ENCODE data around the gene INCENP. TPM values are rescaled to one million over a fixed set of nuclear protein-coding genes. Genes with fewer than 3 reads are reported as not detected.

INCENP gene
- total RNA-seq (2016; rRNA removed; fragmentation: Illumina TruSeq; extraction: Trizol) (37.3 and 38.1 TPM in 2 replicates), polyA plus RNA-seq (2011; rRNA removed) (10.4 and 14.1 TPM in 2 replicates), polyA minus RNA-seq (2011; rRNA and poly(A)+ RNA removed; ENCODE audit: low replicate concordance) (25.1 and 110 TPM in 2 replicates), Bru-seq, nascent RNA (percentile 57 among the genes with signal in this experiment), BruChase-seq, experiment 1, labeled RNA remaining after a 6-hour chase (percentile 70 among the genes with signal in this experiment), BruChase-seq, experiment 2, labeled RNA remaining after a 2-hour chase (percentile 62 among the genes with signal in this experiment)
- 3.3 and 3.7 TPM in 2 replicates for total RNA-seq (2016; cell fraction: cytosol; rRNA removed; fragmentation: Illumina TruSeq; extraction: Trizol; ENCODE audit: low read depth)
- total RNA-seq (2016; cell fraction: insoluble cytoplasmic fraction; rRNA removed; fragmentation: Illumina TruSeq; extraction: Trizol) = 27.3 and 37.0 TPM in 2 replicates
- total RNA-seq (2016; cell fraction: membrane; rRNA removed; fragmentation: Illumina TruSeq; extraction: Trizol) = 14.0 and 15.7 TPM in 2 replicates
- total RNA-seq (2016; cell fraction: nucleus; rRNA removed; fragmentation: Illumina TruSeq; extraction: Trizol) = 36.6 and 40.2 TPM in 2 replicates
- 5.0 and 8.4 TPM in 2 replicates for polyA plus RNA-seq (2011; cell fraction: cytosol; rRNA removed)
- 42.9 and 73.5 TPM in 2 replicates for polyA plus RNA-seq (2011; cell fraction: nucleus; rRNA removed)
- polyA plus RNA-seq (2012) = 8.6 and 15.4 TPM in 2 replicates
- 1.1 and 1.2 TPM in 2 replicates for polyA plus RNA-seq (2016; cell fraction: cytosol; fragmentation: Illumina TruSeq; extraction: Trizol; ENCODE audit: low read depth)
- polyA plus RNA-seq (2016; cell fraction: insoluble cytoplasmic fraction; fragmentation: Illumina TruSeq; extraction: Trizol; ENCODE audit: low read depth) = 17.0 and 26.2 TPM in 2 replicates
- polyA plus RNA-seq (2016; cell fraction: membrane; fragmentation: Illumina TruSeq; extraction: Trizol; ENCODE audit: low read depth) = 2.3 and 4.0 TPM in 2 replicates
- polyA plus RNA-seq (2016; cell fraction: nucleus; fragmentation: Illumina TruSeq; extraction: Trizol; ENCODE audit: insufficient read depth, low read depth) = 69.9 and 91.3 TPM in 2 replicates
- 18.4 and 29.2 TPM in 2 replicates for polyA minus RNA-seq (2011; cell fraction: cytosol; rRNA and poly(A)+ RNA removed)
- 10.9 and 15.5 TPM in 2 replicates for polyA minus RNA-seq (2011; cell fraction: nucleus; rRNA and poly(A)+ RNA removed)
- long read RNA-seq, experiment 1, partial matches to known transcripts = 1 of 25 reads
- long read RNA-seq, experiment 1, other reads (novel, unspliced or antisense) = 24 of 25 reads
- long read RNA-seq, experiment 2, partial matches to known transcripts = 6 of 8 reads
- long read RNA-seq, experiment 2, other reads (novel, unspliced or antisense) = 2 of 8 reads

GRCh38 chr11:62123669-62124185, at the start of gene INCENP:
INCENP (plus strand) TSS chr11:62124011; CDS start chr11:62128162, 4,151 bp downstream.
- intact Hi-C loops (cut with micrococcal nuclease; ENCODE audit: unreplicated experiment) (no loop called here), in situ Hi-C loops (cut with HindIII; ENCODE audit: extremely low pct_ligation_motif_present, low pct_unique_long_range_greater_than_20kb) (no loop called here)
- ATAC-seq = peak; percentile 96
- POLR2A ChIA-PET = interaction anchor here (1.9 kb wide), 2 partner anchors 11 to 309 kb away, joined by 7 to 8 read pairs; no protein-coding TSS in a partner anchor
- Histone ChIP-seq H3K27me3 (ENCODE audit: control insufficient read depth in 1 of 2, insufficient read depth in 2 of 2, low read length in 2 of 2) (no peaks in the 10 kb centered on the region; a peak in 1 of 5 replicates), H3K4me1 (ENCODE audit: insufficient read depth, low read length) (peaks cover 42% of the 10 kb centered on the region), H3K79me2 (ENCODE audit: insufficient read depth, low read length) (peaks cover 47% of the 10 kb centered on the region), H3K4me2 (ENCODE audit: low read depth, low read length) (peak within 1 kb of the TSS; percentile 89), H3K4me3 (replicated peaks in 1 of 3; ENCODE audit: insufficient read depth in 1 of 3, low read depth in 2 of 3, low read length in 3 of 3) (peak within 1 kb of the TSS; percentile 72 to 99 (median 87)), H4K20me1 (ENCODE audit: insufficient read depth, low read length) (no peaks in the 10 kb centered on the region), H3K9ac (ENCODE audit: insufficient read depth, low read depth, low read length) (peak within 1 kb of the TSS; percentile 85), H3K9me3 (ENCODE audit: low read length) (no peaks in the 10 kb centered on the region), H2AFZ (ENCODE audit: low read length) (peak within 1 kb of the TSS; percentile 17), H3K36me3 (replicated peaks in 1 of 2; ENCODE audit: control insufficient read depth in 1 of 2, insufficient read depth in 2 of 2, low read length in 2 of 2) (peaks cover 1 to 12% of the 10 kb centered on the region in 2 experiments; a peak in 3 of 5 replicates), H3K27ac (ENCODE audit: extremely low read length, insufficient read depth, low read length) (peak within 1 kb of the TSS; percentile 71)
- CTCF ChIA-PET (ENCODE audit: low intra/inter-chr PET ratio, low total read pairs) = no interaction called here
- WGBS (ENCODE audit: low lambda C conversion rate) = 0% methylated on average over 22 of the region's 39 CpGs
- DNase-seq (ENCODE audit: low spot score) = peak; percentile 99
- BruUV-seq (replicated peaks) = TSS peak; percentile 55
- FAIRE-seq = peak; percentile 99
- TF ChIP-seq ZNF354B (CRISPR knock-in tag; IDR thresholded peaks at IDR 0.05) = no peak
- 0 out of 2 replicates have a peak, but pooled peaks have one; percentile 34 for TF ChIP-seq POGK (CRISPR knock-in tag; conservative IDR thresholded peaks at IDR 0.05)
- peak; percentile 73 for TF ChIP-seq ATF1 (CRISPR knock-in tag; IDR thresholded peaks at IDR 0.05)
- peak; percentile 36; the same call in 1 of the 2 replicates for TF ChIP-seq ZNF580 (CRISPR knock-in tag; IDR thresholded peaks at IDR 0.05; ENCODE audit: borderline replicate concordance, low read depth)
- no peak for TF ChIP-seq U2AF2 (IDR thresholded peaks at IDR 0.05; ENCODE audit: low read depth, low read length)
- TF ChIP-seq REL (CRISPR knock-in tag; conservative IDR thresholded peaks at IDR 0.05) = 0 out of 2 replicates have a peak, but pooled peaks have one; percentile 7
- peak; percentile 78 for TF ChIP-seq GATAD1 (CRISPR knock-in tag; IDR thresholded peaks at IDR 0.05)
- TF ChIP-seq KAT8 (CRISPR knock-in tag; IDR thresholded peaks at IDR 0.05) = peak; percentile 84
- no peak for TF ChIP-seq NFAT5 (CRISPR knock-in tag; IDR thresholded peaks at IDR 0.05)
- 0 out of 2 replicates have a peak, but pooled peaks have one; percentile 36 for TF ChIP-seq ZNF501 (CRISPR knock-in tag; IDR thresholded peaks at IDR 0.05)
- TF ChIP-seq ZNF446 (CRISPR knock-in tag; IDR thresholded peaks at IDR 0.05) = no peak

Measured in HepG2 (cell line).